PC-9 (cell line): ENCODE data around the gene NPIPB9.
"Not testable (repeated sequence)": the region's sequence is repeated elsewhere in the genome, so short reads cannot be mapped to it uniquely, and the experiment has no call there.

ENCODE experiments used
- EZH2 ChIP-seq: fragments of 200-600 bp; sonication (generic); IDR thresholded peaks from 2 replicates; pipeline ENCODE4 v1.8.0; 2017; ENCODE audit warnings: antibody characterized with exemption, low read depth
- TF ChIP-seq, protein P1 (sequence below): fragments of 200-600 bp; sonication (generic); conservative IDR thresholded peaks from 2 replicates; pipeline ENCODE4 v1.6.1; 2017; ENCODE audit warnings: mixed run types, antibody characterized with exemption, mild to moderate bottlenecking, moderate library complexity

- TF ChIP-seq EZH2: not testable (repeated sequence)
- TF ChIP-seq, protein P1, sequence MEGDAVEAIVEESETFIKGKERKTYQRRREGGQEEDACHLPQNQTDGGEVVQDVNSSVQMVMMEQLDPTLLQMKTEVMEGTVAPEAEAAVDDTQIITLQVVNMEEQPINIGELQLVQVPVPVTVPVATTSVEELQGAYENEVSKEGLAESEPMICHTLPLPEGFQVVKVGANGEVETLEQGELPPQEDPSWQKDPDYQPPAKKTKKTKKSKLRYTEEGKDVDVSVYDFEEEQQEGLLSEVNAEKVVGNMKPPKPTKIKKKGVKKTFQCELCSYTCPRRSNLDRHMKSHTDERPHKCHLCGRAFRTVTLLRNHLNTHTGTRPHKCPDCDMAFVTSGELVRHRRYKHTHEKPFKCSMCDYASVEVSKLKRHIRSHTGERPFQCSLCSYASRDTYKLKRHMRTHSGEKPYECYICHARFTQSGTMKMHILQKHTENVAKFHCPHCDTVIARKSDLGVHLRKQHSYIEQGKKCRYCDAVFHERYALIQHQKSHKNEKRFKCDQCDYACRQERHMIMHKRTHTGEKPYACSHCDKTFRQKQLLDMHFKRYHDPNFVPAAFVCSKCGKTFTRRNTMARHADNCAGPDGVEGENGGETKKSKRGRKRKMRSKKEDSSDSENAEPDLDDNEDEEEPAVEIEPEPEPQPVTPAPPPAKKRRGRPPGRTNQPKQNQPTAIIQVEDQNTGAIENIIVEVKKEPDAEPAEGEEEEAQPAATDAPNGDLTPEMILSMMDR: not testable (repeated sequence)
These were observed 56.0 kb downstream of the NPIPB9 start for GRCh38 chr16:28807445-28808120.
